Mesenchymal stem cell (in vitro differentiated cells and primary cell): ENCODE results near the gene CCR4.

Source experiments
- DNase-seq: peaks from one replicate; pipeline ENCODE4 v3.0.0-alpha.2; 2013
- H2AFZ ChIP-seq: one replicate; pipeline ENCODE4 v1.6.1; 2013; ENCODE audit warnings: low read depth, mild to moderate bottlenecking, control low read depth, inconsistent platforms, low read length, moderate library complexity
- H2AK5ac ChIP-seq: 2 replicates; pipeline ENCODE4 v1.6.1; 2013; ENCODE audit warnings: low read length, moderate library complexity, mild to moderate bottlenecking, inconsistent platforms; ENCODE audit not compliant: severe bottlenecking
- H2BK120ac ChIP-seq: one replicate; pipeline ENCODE4 v1.6.1; 2013; ENCODE audit warnings: low read depth, mild to moderate bottlenecking, inconsistent platforms, low read length, moderate library complexity
- H2BK12ac ChIP-seq, 2 experiments: one replicate each; pipeline ENCODE4 v1.6.1; 2013; ENCODE audit warnings: inconsistent platforms in 2 of 2, low read length in 2 of 2, mild to moderate bottlenecking in 2 of 2, moderate library complexity in 2 of 2, control low read depth in 1 of 2
- H2BK15ac ChIP-seq: one replicate; pipeline ENCODE4 v1.6.1; 2013; ENCODE audit warnings: mild to moderate bottlenecking, low read depth, inconsistent platforms; ENCODE audit not compliant: poor library complexity, severe bottlenecking
- H2BK5ac ChIP-seq: 2 replicates; pipeline ENCODE4 v1.6.1; 2013; ENCODE audit warnings: low read depth, mild to moderate bottlenecking, low read length, control low read depth, inconsistent platforms; ENCODE audit not compliant: poor library complexity, severe bottlenecking
- H3K14ac ChIP-seq, 2 experiments: one replicate each; pipeline ENCODE4 v1.6.1; 2013; ENCODE audit warnings: inconsistent platforms in 2 of 2, low read length in 2 of 2, control low read depth in 1 of 2, mild to moderate bottlenecking in 1 of 2, moderate library complexity in 1 of 2
- H3K18ac ChIP-seq, 2 experiments: one replicate each; pipeline ENCODE4 v1.6.1; 2013; ENCODE audit warnings: inconsistent platforms in 2 of 2, low read length in 2 of 2, control low read depth in 1 of 2, low read depth in 1 of 2, mild to moderate bottlenecking in 1 of 2
- H3K23ac ChIP-seq, 2 experiments: one replicate each; pipeline ENCODE4 v1.6.1; 2013; ENCODE audit warnings: inconsistent platforms in 2 of 2, low read length in 2 of 2, mild to moderate bottlenecking in 2 of 2, moderate library complexity in 2 of 2, control low read depth in 1 of 2
- H3K27ac ChIP-seq: 2 replicates; pipeline ENCODE4 v1.5.1; 2013; ENCODE audit warnings: mild to moderate bottlenecking, moderate library complexity, low read length, control low read depth, inconsistent platforms; ENCODE audit not compliant: poor library complexity, severe bottlenecking
- H3K27me3 ChIP-seq, 2 experiments: 2 replicates each; pipeline versions ENCODE4 v1.6.1 to v1.7.0; 2013; ENCODE audit warnings: low read length in 2 of 2, mild to moderate bottlenecking in 2 of 2, moderate library complexity in 2 of 2, control low read depth in 1 of 2, inconsistent platforms in 1 of 2; ENCODE audit not compliant: control insufficient read depth in 1 of 2, insufficient read depth in 1 of 2
- H3K36me3 ChIP-seq, 2 experiments: 2 replicates each; pipeline versions ENCODE4 v1.6.1 to v1.7.0; 2013; ENCODE audit warnings: low read length in 2 of 2, control low read depth in 1 of 2, inconsistent platforms in 1 of 2, low read depth in 1 of 2, mild to moderate bottlenecking in 1 of 2; ENCODE audit not compliant: insufficient read depth in 2 of 2, control insufficient read depth in 1 of 2
- H3K4ac ChIP-seq, 2 experiments: one replicate each; pipeline ENCODE4 v1.6.1; 2013; ENCODE audit warnings: inconsistent platforms in 2 of 2, low read length in 2 of 2, mild to moderate bottlenecking in 2 of 2, moderate library complexity in 2 of 2, control low read depth in 1 of 2, low read depth in 1 of 2
- H3K4me1 ChIP-seq: 2 replicates; pipeline ENCODE4 v1.6.1; 2013; ENCODE audit warnings: low read depth, low read length, control low read depth; ENCODE audit not compliant: control insufficient read depth, insufficient read depth
- H3K4me2 ChIP-seq: 2 replicates; pipeline ENCODE4 v1.6.1; 2013; ENCODE audit warnings: low read length, mild to moderate bottlenecking, inconsistent platforms; ENCODE audit not compliant: poor library complexity, severe bottlenecking
- H3K4me3 ChIP-seq, 2 experiments: 2 replicates each; pipeline versions ENCODE4 v1.5.1 to v1.7.0; 2013; ENCODE audit warnings: low read length in 2 of 2, mild to moderate bottlenecking in 2 of 2, control low read depth in 1 of 2, low read depth in 1 of 2; ENCODE audit not compliant: insufficient read depth in 1 of 2
- H3K79me1 ChIP-seq: replicated peaks from 2 replicates; pipeline ENCODE4 v1.6.1; 2013; ENCODE audit warnings: mild to moderate bottlenecking, control low read depth, low read length, inconsistent platforms; ENCODE audit not compliant: poor library complexity, severe bottlenecking
- H3K9ac ChIP-seq: 2 replicates; pipeline ENCODE4 v1.7.0; 2013; ENCODE audit warnings: mild to moderate bottlenecking, low read length, moderate library complexity
- H3K9me3 ChIP-seq: 2 replicates; pipeline ENCODE4 v1.7.0; 2013; ENCODE audit warnings: mild to moderate bottlenecking, low read length; ENCODE audit not compliant: control insufficient read depth
- H4K8ac ChIP-seq: one replicate; pipeline ENCODE4 v1.6.1; 2013; ENCODE audit warnings: inconsistent platforms, mild to moderate bottlenecking, low read length, moderate library complexity
- H4K91ac ChIP-seq: one replicate; pipeline ENCODE4 v1.6.1; 2013; ENCODE audit warnings: mild to moderate bottlenecking, low read length, inconsistent platforms
- WGBS: methylation state at CpG from one replicate; pipeline ENCODE4 v1.1.7; 2013; ENCODE audit warnings: mixed read lengths; 5-methylcytosine and 5-hydroxymethylcytosine counted together

Gene CCR4

GRCh38 chr3:32972482-32973146, 21.2 kb downstream of the CCR4 start:
- Histone ChIP-seq H2AFZ (no peak overlapping the region), H3K18ac (no peak overlapping the region), H2BK120ac (no peak overlapping the region), H3K23ac (no peak overlapping the region), H4K8ac (no peak overlapping the region), H3K9me3 (no peaks in the 10 kb centered on the region), H2AK5ac (no peak overlapping the region), H3K14ac (no peak overlapping the region), H3K4me1 (peaks cover 5% of the 10 kb centered on the region), H2BK15ac (no peak overlapping the region), H4K91ac (no peak overlapping the region), H3K36me3 (no peaks in the 10 kb centered on the region), H3K4me3 (no peak overlapping the region), H3K27me3 (peaks cover 0 to 11% of the 10 kb centered on the region in 2 experiments), H3K4ac (no peak overlapping the region), H2BK5ac (no peak overlapping the region), H3K4me2 (no peak overlapping the region), H3K79me1 (no peaks in the 10 kb centered on the region), H3K27ac (no peak overlapping the region), H3K9ac (no peak overlapping the region), H2BK12ac (no peak overlapping the region)
- 56% methylated on average over 3 of the region's 4 CpGs for WGBS
- peak; percentile 9 for DNase-seq

- no peak overlapping the region for H2AK5ac ChIP-seq
- H3K9me3 ChIP-seq, result no peaks in the 10 kb centered on the region
- H2BK5ac ChIP-seq, result no peak overlapping the region
- peak; percentile 76 for DNase-seq
- H2BK12ac ChIP-seq, result no peak overlapping the region
- no peak overlapping the region for H2BK120ac ChIP-seq
- no peak overlapping the region for H2AFZ ChIP-seq
- H3K27me3 ChIP-seq, result peaks cover 0 to 7% of the 10 kb centered on the region in 2 experiments
- H3K79me1 ChIP-seq, result no peaks in the 10 kb centered on the region
- peaks cover 5% of the 10 kb centered on the region for H3K4me1 ChIP-seq
- H3K36me3 ChIP-seq, result no peaks in the 10 kb centered on the region
- H4K91ac ChIP-seq, result no peak overlapping the region
- H3K18ac ChIP-seq, result no peak overlapping the region
- no peak overlapping the region for H3K27ac ChIP-seq
- H3K9ac ChIP-seq, result no peak overlapping the region
- H2BK15ac ChIP-seq, result no peak overlapping the region
- H3K4ac ChIP-seq, result no peak overlapping the region
- 58% methylated on average over 1 of the region's 1 CpG for WGBS
- H3K4me2 ChIP-seq, result no peak overlapping the region
- no peak overlapping the region for H3K23ac ChIP-seq
- H3K4me3 ChIP-seq, result no peak overlapping the region
- no peak overlapping the region for H4K8ac ChIP-seq
- no peak overlapping the region for H3K14ac ChIP-seq
These were observed 22.5 kb downstream of the CCR4 start for GRCh38 chr3:32973982-32974381.

GRCh38 chr3:32975891-32976595, 24.6 kb downstream of the CCR4 start:
- H2BK120ac ChIP-seq, result no peak overlapping the region
- H3K9ac ChIP-seq, result no peak overlapping the region
- H3K27me3 ChIP-seq, result peaks cover 0 to 7% of the 10 kb centered on the region in 2 experiments
- no peak overlapping the region for H3K4me3 ChIP-seq
- no peak overlapping the region for H4K8ac ChIP-seq
- H2BK5ac ChIP-seq, result no peak overlapping the region
- no peak overlapping the region for H2AK5ac ChIP-seq
- H3K27ac ChIP-seq, result no peak overlapping the region
- H3K4me1 ChIP-seq, result peaks cover 5% of the 10 kb centered on the region
- H3K36me3 ChIP-seq, result no peaks in the 10 kb centered on the region
- H2BK12ac ChIP-seq, result no peak overlapping the region
- no peak overlapping the region for H2AFZ ChIP-seq
- 88% methylated on average over 6 of the region's 6 CpGs for WGBS
- H3K79me1 ChIP-seq, result no peaks in the 10 kb centered on the region
- H3K18ac ChIP-seq, result no peak overlapping the region
- H3K4me2 ChIP-seq, result no peak overlapping the region
- H3K9me3 ChIP-seq, result no peaks in the 10 kb centered on the region
- H4K91ac ChIP-seq, result no peak overlapping the region
- H3K4ac ChIP-seq, result no peak overlapping the region
- H2BK15ac ChIP-seq, result no peak overlapping the region
- no peak overlapping the region for H3K23ac ChIP-seq
- no peak for DNase-seq
- H3K14ac ChIP-seq, result no peak overlapping the region

GRCh38 chr3:32977861-32978260, 26.4 kb downstream of the CCR4 start:
- no peak overlapping the region for H3K18ac ChIP-seq
- no peak overlapping the region for H3K23ac ChIP-seq
- no peaks in the 10 kb centered on the region for H3K79me1 ChIP-seq
- no peak overlapping the region for H3K4ac ChIP-seq
- no peak overlapping the region for H3K27ac ChIP-seq
- no peak overlapping the region for H2BK15ac ChIP-seq
- no peak overlapping the region for H2AFZ ChIP-seq
- H2BK12ac ChIP-seq, result no peak overlapping the region
- no peak overlapping the region for H3K4me2 ChIP-seq
- peaks cover 0 to 5% of the 10 kb centered on the region in 2 experiments for H3K27me3 ChIP-seq
- no peak overlapping the region for H2BK120ac ChIP-seq
- DNase-seq, result no peak
- 81% methylated on average over 9 of the region's 10 CpGs for WGBS
- H3K4me1 ChIP-seq, result peaks cover 5% of the 10 kb centered on the region
- no peak overlapping the region for H4K8ac ChIP-seq
- H4K91ac ChIP-seq, result no peak overlapping the region
- no peak overlapping the region for H3K14ac ChIP-seq
- no peaks in the 10 kb centered on the region for H3K36me3 ChIP-seq
- no peak overlapping the region for H2BK5ac ChIP-seq
- H3K9ac ChIP-seq, result no peak overlapping the region
- no peaks in the 10 kb centered on the region for H3K9me3 ChIP-seq
- H2AK5ac ChIP-seq, result no peak overlapping the region
- no peak overlapping the region for H3K4me3 ChIP-seq
